ENCODE data around the gene AGXT. TPM values are rescaled to one million over a fixed set of nuclear protein-coding genes. Genes with fewer than 3 reads are reported as not detected.
"Not testable (repeated sequence)": the region's sequence is repeated elsewhere in the genome, so short reads cannot be mapped to it uniquely, and the experiment has no call there.

AGXT gene
- total RNA-seq, 3 donors from 2014 or later = 0.22 to 4.1 (median 1.0) TPM

DNA sequence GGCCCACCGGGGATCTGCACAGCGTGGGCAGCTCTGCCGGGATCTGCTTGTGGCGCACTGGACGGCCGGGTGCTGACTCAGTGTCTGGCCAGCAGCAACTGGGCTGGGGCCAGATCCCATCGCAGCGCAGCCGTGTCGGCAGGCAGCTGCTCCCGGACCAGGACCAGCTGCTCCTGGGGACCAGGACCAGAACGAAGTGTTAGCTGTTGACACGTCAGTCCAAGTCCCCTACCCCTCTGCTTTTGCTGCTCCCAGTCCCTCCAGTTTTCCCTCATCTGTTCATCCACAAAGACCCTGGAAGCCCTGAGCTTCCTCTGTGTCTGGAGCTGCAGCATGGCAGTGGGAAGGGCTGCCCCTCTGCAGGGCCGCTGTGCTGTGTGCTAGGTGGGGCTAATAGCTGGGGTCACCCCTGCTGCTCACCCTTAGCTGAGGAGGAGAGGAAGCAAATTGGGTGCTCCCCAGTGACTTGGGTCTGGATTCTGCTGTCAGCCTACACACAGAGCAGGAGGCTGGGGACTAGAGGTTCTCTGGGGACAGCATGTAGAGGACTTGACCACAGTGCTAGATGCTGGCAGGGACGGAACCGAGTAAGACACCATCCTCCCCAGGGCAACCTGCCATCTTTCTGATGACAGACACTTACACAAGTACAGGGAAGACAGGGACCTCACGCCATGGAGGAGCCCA is 31.7 kb upstream of the AGXT start:
- Histone ChIP-seq H3K9me3 (no peaks in the 10 kb centered on the region), H3K4me1 (ENCODE audit: low read depth) (peaks cover 2% of the 10 kb centered on the region), H3K4me3 (no peak overlapping the region), H3K36me3 (ENCODE audit: low read depth) (no peaks in the 10 kb centered on the region)
- DNase-seq = peak in 1 of 3 donors; percentile 24
- ATAC-seq = no peak
- intact Hi-C loops (cut with DNase I, micrococcal nuclease) = no loop called here
- TF ChIP-seq CTCF (IDR thresholded peaks at IDR 0.05) = no peak

DNA sequence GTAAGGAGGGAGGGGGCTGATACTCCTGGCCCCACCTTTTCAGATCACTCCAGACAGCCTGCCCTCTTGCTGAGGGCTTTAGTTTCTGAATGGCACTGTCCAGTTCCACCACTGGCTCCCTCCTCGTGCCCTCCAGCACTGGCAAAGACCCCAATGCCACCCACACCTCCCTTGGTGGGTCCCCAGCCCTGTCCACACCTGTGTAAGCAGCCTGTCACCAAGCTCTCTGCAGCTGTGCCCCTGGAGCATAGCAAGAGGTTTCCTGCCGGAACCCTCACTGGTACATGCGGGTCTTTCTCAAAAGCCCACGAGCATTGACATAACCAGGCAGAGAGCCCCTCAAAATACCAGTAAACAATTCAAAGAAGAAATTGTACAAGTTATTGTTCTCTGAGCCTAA is 31.0 kb upstream of the AGXT start:
- intact Hi-C loops (cut with DNase I, micrococcal nuclease) = no loop called here
- no peak for TF ChIP-seq CTCF (IDR thresholded peaks at IDR 0.05)
- DNase-seq = no peak
- no peaks in the 10 kb centered on the region for H3K4me1 ChIP-seq (ENCODE audit: low read depth)
- H3K9me3 ChIP-seq = no peaks in the 10 kb centered on the region
- no peak for ATAC-seq
- H3K36me3 ChIP-seq (ENCODE audit: low read depth) = no peaks in the 10 kb centered on the region
- no peak overlapping the region for H3K4me3 ChIP-seq

DNA sequence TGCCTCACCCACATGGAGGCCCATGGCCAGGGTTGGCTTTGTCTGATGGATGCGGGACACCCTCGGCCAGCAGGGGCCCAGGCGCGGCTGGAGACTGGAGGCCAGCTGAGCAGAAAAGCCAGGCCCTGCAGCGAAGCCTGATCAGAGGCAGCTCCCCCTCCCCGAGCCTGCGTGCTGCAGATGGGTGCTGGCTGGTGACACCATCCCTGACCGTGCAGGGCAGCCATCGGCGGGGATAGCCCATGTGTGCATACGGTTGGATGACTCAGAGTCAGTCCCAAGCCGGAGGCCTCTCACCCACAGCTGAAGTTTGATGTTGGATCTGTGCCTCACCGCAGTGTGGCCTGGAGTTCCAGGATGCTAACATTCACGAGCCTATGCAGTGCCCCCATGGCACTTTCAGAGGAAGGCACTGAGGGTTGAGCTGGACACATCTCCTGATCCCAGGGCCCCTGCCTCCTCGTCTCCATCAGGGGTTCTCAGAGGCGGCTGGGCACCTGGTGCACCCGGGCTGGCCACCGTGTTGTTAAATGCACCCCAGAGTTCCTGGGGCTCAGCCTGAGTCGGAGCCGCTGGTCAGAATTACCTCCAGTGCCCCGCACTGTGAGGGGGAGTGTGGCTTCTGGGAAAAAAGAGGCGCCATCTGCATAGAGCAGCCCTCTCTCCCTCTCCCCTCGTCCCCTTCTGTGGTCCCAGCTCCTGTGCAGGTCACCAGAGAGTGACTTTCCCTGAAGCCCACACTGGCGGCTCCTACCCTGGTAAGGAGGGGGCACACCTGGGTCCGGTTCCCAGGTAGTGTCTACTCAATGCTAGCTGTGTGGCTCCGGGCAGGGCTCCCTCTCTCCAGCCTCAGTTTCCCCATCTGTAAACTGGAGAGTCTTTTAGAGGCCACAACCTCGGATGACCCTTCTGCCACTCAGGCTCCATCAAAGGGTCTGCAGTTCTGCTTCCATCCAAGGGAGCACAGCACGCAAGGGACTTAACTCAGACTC is 29.2 kb upstream of the AGXT start:
- H3K4me1 ChIP-seq (ENCODE audit: low read depth) = no peaks in the 10 kb centered on the region
- no peaks in the 10 kb centered on the region for H3K36me3 ChIP-seq (ENCODE audit: low read depth)
- TF ChIP-seq CTCF (IDR thresholded peaks at IDR 0.05) = no peak
- DNase-seq = no peak
- H3K4me3 ChIP-seq = no peak overlapping the region
- no peak for ATAC-seq
- H3K9me3 ChIP-seq = no peaks in the 10 kb centered on the region
- intact Hi-C loops (cut with DNase I, micrococcal nuclease) = no loop called here

DNA sequence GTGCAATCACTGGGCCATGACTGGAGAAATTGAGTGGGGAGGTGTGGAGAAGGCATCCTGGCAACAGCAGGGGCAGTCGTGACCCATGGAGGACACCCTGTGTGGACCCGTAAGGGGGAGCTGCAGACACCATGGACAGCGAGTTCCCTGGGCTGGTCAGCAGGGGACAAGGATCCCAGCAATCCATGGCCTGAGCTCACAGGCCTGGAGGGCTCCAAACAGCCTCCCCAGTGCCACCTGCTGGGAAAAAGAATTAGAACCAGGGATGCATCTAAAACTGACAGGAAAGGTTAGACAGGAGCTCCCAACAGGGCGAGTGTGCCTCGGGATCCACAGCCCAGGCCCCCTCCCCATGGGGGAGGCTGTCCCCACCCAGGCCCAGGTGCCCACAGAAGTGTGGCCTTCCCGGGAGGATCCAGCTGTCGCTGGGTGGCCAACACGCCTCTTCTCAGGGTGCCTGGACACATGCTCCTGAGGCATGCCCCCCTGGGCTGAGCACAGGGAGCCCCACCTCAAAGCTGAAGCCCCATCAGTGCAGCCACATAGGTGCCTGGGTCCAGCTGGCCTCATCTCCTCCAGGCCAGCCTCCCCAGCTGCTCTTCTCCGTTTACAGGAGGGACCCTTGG is 28.1 kb upstream of the AGXT start:
- no peaks in the 10 kb centered on the region for H3K36me3 ChIP-seq (ENCODE audit: low read depth)
- no peaks in the 10 kb centered on the region for H3K9me3 ChIP-seq
- intact Hi-C loops (cut with DNase I, micrococcal nuclease) = no loop called here
- ATAC-seq (peak; percentile 82), DNase-seq (peak in 1 of 3 donors; percentile 79)
- H3K4me1 ChIP-seq (ENCODE audit: low read depth) = no peaks in the 10 kb centered on the region
- H3K4me3 ChIP-seq = no peak overlapping the region
- no peak for TF ChIP-seq CTCF (IDR thresholded peaks at IDR 0.05)

DNA sequence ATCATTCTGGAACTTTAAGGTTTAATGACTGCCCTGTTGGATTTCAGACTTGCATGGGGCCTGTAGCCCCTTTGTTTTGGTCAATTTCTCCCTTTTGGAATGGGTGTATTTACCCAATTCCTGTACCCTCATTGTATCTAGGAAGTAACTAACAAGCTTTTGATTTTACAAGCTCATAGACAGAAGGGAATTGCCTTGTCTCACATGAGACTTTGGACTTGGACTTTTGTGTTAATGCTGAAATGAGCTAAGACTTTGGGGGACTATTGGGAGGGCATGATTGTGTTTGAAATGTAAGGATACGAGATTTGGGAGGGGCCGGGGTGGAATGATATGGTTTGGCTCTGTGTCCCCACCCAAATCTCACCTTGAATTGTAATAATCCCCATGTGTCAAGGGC is 22.3 kb upstream of the AGXT start:
- DNase-seq = not testable (repeated sequence)

More for the DNA sequence above, 22.3 kb upstream of the AGXT start:
- H3K4me1 ChIP-seq (ENCODE audit: low read depth); H3K4me3 ChIP-seq; ATAC-seq; intact Hi-C loops (cut with DNase I, micrococcal nuclease); H3K9me3 ChIP-seq; H3K36me3 ChIP-seq (ENCODE audit: low read depth): not testable (repeated sequence)
